H54 (cell line): ENCODE measurements around the gene N4BP2L1.

ENCODE experiments used
- DNase-seq: peaks from one replicate; pipeline ENCODE4 v3.0.0; 2011; ENCODE audit warnings: low spot score, mixed read lengths; ENCODE audit not compliant: insufficient read length
- FAIRE-seq: peaks from 3 replicates; lab custom pipeline; 2011; peaks lifted over from hg19 to GRCh38; lab: Jason Lieb, UNC
- POLR2A ChIP-seq: IDR thresholded peaks from 2 replicates; pipeline ENCODE4 v1.6.1; 2011; ENCODE audit warnings: low read depth, mild to moderate bottlenecking, low read length

Gene N4BP2L1

GRCh38 chr13:32447894-32448623, 20.1 kb upstream of the N4BP2L1 start:
- no peak for FAIRE-seq
- no peak for TF ChIP-seq POLR2A
- no peak for DNase-seq

- no peak for TF ChIP-seq POLR2A
- DNase-seq (no peak), FAIRE-seq (no peak)
These were observed 19.0 kb upstream of the N4BP2L1 start for GRCh38 chr13:32446773-32447465.

GRCh38 chr13:32446220-32446619, 18.3 kb upstream of the N4BP2L1 start:
- DNase-seq (no peak), FAIRE-seq (no peak)
- no peak for TF ChIP-seq POLR2A

- no peak for TF ChIP-seq POLR2A
- FAIRE-seq (no peak), DNase-seq (no peak)
These were observed 17.5 kb upstream of the N4BP2L1 start for GRCh38 chr13:32445461-32445860.

- DNase-seq (no peak), FAIRE-seq (no peak)
- no peak for TF ChIP-seq POLR2A
These were observed 15.2 kb upstream of the N4BP2L1 start for GRCh38 chr13:32443111-32443510.

GRCh38 chr13:32438871-32439270, 10.9 kb upstream of the N4BP2L1 start:
- no peak for DNase-seq
- FAIRE-seq: no peak
- no peak for TF ChIP-seq POLR2A

- no peak for FAIRE-seq
- TF ChIP-seq POLR2A: no peak
- DNase-seq: no peak
These were observed 4.9 kb upstream of the N4BP2L1 start for GRCh38 chr13:32432856-32433255.

GRCh38 chr13:32431361-32431760, 3.4 kb upstream of the N4BP2L1 start:
- no peak for DNase-seq
- no peak for TF ChIP-seq POLR2A
- no peak for FAIRE-seq

- FAIRE-seq (no peak), DNase-seq (no peak)
- TF ChIP-seq POLR2A: no peak
These were observed 2.3 kb upstream of the N4BP2L1 start for GRCh38 chr13:32430018-32430747.

- FAIRE-seq: no peak
These were observed 1.5 kb upstream of the N4BP2L1 start for GRCh38 chr13:32429433-32429909.

GRCh38 chr13:32428581-32429432, 877 bp upstream of the N4BP2L1 start:
- no peak for TF ChIP-seq POLR2A
- FAIRE-seq (no peak), DNase-seq (no peak)

More at GRCh38 chr13:32429433-32429909, 1.5 kb upstream of the N4BP2L1 start:
- no peak for TF ChIP-seq POLR2A
- DNase-seq: no peak

GRCh38 chr13:32426990-32427851, 709 bp downstream of the N4BP2L1 start:
- no peak for DNase-seq
- no peak for TF ChIP-seq POLR2A
- FAIRE-seq: no peak
